GM12878 (cell line): ENCODE results near the gene ZNF814.
"Not testable (repeated sequence)": the region's sequence is repeated elsewhere in the genome, so short reads cannot be mapped to it uniquely, and the experiment has no call there.

Source experiments
- CBX3 ChIP-seq: fragments of 200-600 bp; sonication (generic); IDR thresholded peaks from 2 replicates; pipeline ENCODE4 v1.6.1; 2016; ENCODE audit warnings: low read depth, borderline replicate concordance
- DPF2 ChIP-seq: fragments of 450-650 bp; IDR thresholded peaks from 2 replicates; pipeline ENCODE4 v1.6.1; 2017; ENCODE audit warnings: mild to moderate bottlenecking
- FOXM1 ChIP-seq: IDR thresholded peaks from 2 replicates; pipeline ENCODE4 v1.6.1; 2012; ENCODE audit warnings: low read depth, mild to moderate bottlenecking, inconsistent platforms, low read length, moderate library complexity
- SP1 ChIP-seq: IDR thresholded peaks from one replicate; pipeline ENCODE4 v1.6.1; 2011; ENCODE audit warnings: low read depth, low read length
- TCF12 ChIP-seq: IDR thresholded peaks from 2 replicates; pipeline ENCODE4 v1.6.1; 2011; ENCODE audit warnings: low read depth, mild to moderate bottlenecking, low read length
- ZNF274 ChIP-seq: IDR thresholded peaks from one replicate; pipeline ENCODE4 v1.8.0; 2011; ENCODE audit not compliant: insufficient read length, insufficient read depth

GRCh38 chr19:57854117-57854516 lies 34.7 kb downstream of the ZNF814 start:
- not testable (repeated sequence) for TF ChIP-seq SP1, ZNF274, TCF12, FOXM1, CBX3, DPF2
